Ecto neural progenitor cell (in vitro differentiated cells): ENCODE results near the gene MYO10.
"Not testable (repeated sequence)": the region's sequence is repeated elsewhere in the genome, so short reads cannot be mapped to it uniquely, and the experiment has no call there.

Experiments
- DNase-seq: peaks from one replicate; pipeline ENCODE4 v3.0.0-alpha.2; 2018; ENCODE audit warnings: low spot score

The MYO10 gene

DNA sequence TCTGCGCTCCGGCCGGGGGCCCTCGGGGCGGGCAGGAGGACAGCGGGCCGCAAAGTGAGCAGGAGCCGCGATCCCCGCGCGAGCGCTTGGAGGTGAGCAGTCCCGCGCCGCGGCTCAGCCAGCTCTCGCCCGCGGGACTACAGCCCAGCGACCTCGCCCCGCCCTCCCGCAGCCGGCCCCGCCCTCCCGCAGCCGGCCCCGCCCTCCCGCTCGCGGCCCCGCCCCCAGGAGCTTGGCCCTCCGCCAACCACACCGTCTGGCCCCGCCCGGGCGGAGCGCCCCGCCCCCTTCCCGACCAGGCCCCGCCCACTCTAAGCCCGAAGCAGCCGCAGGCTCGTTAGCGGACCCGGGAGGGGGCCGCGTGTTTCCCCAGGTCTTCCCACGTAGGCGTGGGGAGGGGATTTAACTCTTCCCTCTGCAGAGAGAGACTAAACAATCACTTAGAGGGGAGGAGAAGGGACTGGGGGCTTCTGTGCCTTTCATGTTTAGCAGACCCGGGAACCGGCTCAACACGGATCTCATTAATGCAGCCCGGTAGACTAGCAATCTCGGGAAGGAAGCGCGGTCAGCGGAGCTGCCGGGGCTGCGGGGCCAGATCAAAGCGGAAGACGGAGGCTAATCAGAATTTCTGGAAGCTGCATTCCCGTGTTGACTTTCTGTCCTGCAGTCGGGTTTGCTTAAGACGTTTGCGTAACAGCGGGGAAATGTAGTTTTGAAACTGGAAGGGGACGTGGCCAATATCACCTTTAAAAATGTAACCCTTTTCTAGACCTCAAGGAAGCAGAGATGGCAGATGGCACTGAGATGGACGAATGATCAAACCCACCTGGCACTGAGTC, at the start of gene MYO10:
TSS of gene MYO10 (minus strand) at position 139 of the 839 bp plus-strand sequence. CDS start 480 bp downstream, outside the sequence.
- peak; percentile 97 for DNase-seq

DNA sequence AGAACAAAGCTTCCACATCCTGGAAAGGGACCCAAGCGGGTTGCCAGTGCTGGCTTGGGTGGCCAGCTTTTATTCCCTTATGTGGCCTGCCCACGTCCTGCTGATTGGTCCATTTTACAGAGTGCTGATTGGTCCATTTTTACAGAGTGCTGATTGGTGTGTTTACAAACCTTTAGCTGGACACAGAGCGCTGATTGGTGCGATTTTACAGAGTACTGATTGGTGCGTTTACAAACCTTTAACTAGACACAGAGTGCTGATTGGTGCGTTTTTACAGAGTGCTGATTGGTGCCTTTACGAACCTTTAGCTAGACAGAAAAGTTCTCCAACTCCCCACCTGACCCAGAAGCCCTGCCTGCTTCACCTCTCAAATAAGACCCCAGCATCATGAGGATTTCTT, 49.2 kb upstream of the MYO10 start:
- DNase-seq: not testable (repeated sequence)

DNA sequence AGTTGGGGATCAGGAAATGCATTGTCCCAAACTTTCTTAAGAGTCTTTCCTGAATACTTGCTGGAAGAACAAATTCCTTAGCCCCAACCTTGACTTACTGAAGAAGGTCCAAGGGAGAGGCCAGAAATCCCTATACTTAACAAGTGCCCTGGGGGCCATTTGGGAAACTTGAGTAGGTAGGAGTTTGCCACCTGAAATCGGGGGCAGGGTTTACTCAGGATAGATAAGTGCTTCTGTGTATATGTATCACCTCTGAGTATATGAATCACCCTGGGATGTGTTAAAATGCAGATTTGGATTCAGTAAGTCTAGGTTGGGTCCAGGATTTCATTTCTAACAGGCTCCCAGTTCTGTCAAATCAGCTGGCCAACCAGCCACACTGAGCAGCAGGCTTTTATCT, 47.9 kb upstream of the MYO10 start:
- DNase-seq: no peak

DNA sequence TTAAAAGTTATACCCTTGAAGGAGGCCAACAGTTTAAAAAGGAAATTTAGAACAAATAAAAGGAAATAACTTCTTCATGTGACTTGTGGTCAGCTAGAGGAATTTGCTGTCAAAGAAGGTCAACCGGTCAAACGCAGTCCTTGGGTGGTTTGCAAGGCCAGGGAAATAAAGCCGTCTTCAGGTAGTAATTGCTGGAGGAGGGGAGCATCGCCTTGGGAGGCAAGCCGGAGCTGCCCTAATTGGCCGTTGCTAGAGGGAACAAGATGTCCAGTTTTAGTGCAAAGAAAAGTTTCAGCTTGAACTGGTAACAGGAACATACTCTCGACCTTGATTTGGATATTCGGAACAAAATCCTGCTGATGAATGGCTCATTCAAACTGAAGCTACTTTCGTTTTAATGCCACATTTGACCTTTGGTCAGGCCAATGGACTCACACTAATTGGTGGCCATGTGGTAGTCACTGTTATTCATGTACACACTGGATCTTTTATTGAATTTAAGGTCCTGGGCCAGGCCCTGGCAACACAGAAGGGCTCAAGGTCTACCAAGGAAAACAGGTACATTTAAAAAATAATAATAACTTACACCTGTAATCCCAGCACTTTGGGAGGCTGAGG, 47.0 kb upstream of the MYO10 start:
- DNase-seq: no peak

DNA sequence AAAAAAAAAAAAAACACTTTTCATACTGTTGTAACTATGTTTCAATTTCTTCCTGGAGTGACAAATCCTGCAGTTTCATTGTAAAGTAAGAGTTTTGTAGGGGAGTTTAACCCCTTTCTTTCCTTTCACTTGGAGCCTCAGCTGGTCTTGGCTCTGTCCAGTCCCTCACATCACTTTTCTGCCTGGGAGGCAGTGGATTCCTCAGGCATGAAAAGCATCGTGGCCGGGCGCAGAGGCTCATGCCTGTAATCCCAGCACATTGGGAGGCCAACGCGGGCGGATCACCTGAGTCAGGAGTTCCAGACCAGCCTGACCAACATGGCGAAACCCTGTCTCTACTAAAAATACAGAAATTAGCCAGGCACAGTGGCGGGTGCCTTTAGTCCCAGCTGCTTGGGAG, 45.6 kb upstream of the MYO10 start:
- no peak for DNase-seq

DNA sequence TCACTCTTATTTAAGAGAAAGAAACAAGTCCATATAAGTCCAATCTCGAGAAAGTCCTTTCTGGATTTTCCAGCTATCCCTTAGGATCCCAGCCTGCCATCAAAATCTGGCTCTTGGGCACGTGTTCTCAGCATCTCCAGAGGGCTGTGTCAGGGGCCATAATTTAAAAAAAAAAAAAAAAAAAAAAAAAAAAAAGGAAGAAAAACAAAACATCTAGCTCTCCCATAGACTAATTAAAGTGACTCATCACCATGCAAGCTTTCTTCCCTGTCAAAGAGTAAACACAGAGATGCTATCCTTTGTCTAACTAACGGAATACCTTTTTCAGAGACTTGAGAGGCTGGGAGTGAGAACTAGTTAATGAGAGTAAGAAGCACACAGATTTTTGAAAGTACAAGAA, 44.9 kb upstream of the MYO10 start:
- no peak for DNase-seq

DNA sequence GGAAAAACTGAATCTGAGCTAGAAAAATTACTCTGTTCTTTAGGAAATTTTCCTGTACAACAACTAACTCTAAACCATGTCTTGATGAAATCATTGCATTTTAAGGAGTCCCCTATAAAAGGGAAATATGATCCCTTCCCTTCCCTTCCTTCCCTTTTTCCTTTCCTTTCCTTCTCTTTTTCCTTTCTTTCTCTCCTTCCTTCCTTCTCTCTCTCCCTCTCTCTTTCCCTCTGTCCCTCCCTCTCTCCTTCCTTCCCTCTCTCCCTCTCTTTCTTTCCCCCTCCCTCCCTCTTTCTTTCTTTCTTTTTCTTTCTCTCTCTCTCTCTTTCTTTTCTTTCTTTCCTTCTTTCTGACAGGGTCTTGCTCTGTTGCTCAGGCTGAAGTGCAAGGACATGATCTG, 42.2 kb upstream of the MYO10 start:
- DNase-seq: no peak

DNA sequence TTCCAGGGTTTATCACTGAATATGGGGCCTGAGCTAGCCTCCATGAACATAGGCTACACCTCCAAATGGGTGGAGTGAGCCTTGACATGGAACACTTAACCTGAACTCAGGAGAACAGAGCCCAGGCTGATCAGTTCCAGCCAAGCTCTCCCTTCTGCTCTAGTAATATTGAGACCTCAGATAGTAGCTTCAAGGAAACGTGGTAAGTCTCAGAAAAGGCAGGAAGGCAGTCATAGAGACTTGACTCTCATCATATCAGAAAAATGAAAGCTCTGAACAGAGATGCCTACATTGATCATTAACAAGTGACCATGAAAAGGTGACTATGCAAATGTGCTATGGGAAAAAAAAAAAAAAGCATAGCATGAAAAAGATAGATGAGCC, 40.5 kb upstream of the MYO10 start:
- DNase-seq: no peak

DNA sequence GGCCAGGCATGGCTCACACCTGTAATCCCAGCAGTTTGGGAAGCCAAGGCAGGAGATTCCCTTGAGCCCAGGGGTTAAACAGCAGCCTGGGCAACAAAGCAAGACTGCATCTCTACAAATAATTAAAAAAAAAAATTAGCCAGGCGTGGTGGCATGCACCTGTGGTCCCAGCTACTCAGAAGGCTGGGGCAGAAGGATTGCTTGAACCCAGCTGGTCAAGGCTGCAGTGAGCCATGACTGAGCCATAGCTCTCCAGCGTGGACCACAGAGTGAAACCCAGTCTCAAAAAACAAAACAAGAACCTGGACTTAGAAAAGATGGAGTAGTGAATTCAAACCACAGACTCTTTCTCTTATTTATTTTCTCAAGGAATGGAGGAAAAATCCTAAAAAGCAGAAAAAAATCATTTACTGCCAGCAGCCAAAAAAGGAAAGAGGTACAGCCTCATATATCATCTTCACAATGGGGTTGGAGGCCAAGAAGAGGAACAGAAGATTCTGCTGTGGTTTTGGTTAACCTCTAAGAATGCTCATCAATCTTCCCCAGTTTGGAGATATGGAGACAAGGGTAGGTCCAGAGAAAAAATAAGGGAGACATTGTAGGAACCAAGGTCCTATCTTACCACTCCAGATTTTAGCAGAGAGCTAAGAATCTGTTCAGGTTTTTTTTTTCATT, 40.0 kb upstream of the MYO10 start:
- DNase-seq: no peak

DNA sequence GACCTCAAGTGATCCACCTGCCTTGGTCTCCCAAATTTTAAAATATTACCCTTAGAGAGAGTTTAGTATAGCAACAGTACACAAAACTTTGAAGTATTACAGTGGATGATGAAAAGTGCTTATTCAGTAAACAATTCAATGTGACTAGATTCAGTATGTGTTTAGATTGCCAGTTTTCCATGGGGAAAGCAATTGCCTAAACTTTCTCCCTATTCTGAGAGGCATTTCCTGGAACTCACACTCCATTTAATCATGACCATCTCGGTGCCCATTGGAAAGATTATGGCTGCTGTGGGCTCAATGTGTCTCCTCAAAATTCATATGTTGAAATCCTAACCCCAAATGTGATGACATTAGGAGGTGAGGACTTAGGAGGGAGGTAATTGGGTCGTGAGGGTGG, 38.9 kb upstream of the MYO10 start:
- DNase-seq: no peak

DNA sequence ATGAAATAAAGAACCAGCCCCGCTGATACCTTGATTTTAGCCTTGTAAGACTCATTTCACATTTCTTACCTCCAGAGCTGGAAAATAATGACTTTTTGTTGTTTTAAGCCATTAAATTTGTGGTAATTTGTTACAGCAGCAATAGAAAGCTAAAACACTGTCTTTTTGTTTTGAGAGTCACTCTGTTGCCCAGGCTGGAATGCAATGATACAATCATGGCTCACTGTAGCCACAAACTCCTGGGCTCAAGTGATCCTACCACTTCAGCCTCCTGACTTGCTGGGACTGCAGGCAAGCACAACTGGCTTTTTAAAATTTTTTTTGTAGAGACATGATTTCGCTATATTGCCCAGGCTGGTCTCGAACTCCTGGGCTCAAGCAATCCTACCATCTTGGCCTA, 34.7 kb upstream of the MYO10 start:
- DNase-seq: no peak

DNA sequence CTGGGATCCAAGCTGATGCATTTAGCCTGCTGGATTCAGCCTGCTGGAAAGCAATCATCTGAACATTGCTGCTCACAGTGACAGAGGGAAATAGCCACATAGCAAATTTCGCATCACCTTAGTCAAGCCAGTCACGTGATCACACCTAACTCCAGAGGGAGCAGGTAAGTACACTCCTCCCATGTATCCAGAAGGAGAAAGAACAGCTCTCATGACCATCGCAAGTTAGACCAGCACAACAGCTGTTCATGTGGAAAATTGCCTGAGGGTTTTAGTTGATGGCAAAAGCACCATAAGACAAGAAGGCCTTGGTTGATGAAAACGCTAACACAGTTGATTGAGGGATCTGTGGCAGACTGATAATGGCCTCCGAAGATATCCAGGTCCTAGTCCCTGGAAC, 34.2 kb upstream of the MYO10 start:
- DNase-seq: no peak

DNA sequence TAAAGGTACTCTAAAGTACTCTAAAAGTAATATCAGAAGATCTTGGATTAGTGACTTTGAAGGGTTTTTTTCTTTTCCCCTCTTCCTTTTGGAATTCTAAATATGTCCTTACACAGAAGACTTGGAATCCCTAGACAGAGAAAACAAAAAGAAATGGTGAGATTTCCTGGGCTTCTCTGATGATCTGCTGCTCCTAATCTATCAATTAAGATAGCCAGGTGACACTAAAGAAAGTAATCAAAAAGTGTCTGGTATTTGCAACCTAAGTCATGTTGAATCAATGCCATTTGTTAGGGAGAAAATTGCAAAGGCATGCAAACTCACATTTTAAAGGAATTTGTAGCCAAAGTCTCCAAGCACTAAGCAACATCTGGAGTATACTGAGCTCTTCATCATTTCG, 29.5 kb upstream of the MYO10 start:
- no peak for DNase-seq

DNA sequence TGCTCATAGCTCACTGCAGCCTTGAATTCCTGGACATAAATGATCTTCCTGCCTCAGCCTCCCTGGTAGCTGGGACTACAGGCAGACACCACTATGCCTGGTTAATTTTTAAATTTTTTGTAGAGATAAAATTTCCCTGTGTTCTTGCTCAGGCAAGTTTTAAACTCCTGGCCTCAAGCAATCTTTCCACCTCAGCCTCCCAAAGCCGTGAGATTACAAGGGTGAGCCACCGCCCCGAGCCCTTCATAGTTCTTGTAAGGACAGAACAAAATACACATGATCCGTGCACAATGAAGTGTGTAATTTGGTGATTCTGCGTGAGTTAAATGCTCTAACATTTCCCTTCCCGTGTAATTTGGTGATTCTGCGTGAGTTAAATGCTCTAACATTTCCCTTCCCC, 27.7 kb upstream of the MYO10 start:
- DNase-seq: no peak

DNA sequence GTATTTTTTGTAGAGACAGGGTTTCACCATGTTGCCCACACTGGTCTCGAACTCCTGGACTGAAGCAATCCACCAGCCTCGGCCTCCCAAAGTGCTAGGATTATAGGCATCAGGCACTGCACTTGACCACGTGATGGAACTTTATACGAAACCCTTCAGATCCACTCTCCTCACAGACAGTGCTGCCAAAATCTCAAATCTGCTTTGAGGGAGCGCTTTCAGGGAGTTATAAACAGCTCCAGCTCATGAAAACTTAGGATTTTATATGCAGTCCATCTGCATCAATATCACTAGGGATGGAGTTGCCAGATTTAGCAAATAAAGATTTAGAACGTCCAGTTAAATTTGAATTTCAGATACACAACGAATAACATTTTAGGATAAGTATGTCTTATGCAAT, 25.0 kb upstream of the MYO10 start:
- DNase-seq: no peak

DNA sequence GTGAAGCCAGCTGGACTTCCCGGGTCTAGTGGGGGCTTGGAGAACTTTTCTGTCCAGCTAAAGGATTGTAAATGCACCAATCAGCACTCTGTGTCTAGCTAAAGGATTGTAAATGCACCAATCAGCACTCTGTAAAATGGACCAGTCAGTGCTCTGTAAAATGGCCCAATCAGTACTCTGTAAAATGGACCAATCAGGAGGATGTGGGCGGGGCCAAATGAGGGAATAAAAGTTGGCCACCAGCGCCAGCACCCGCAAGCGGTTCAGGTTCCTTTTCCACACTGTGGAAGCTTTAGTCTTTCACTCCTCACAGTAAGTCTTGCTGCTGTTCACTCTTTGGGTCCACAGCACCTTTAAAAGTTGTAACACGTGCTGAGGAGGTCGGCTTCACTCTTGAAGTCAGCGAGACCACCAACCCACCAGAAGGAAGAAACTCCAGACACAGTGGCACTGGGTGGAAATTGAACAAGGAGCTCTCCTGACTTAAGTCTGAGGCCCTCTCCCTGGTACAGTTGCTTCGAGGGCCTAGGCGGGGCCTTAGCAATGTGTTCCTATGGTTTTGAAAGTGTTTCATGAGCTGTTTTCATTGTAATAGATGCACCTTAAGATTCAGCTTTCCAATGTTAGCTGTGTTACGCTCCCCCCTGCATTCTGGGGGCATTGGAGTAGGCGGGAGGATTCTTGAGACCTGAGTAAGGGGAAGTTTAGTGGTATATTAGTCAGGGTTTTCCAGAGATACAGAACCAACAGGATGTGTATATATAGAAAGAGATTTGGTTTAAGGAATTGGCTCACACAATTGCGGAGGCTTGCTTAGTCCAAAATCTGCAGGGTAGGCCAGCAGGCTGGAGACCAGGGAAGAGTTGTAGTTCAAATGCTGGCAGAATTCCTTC, 21.5 kb upstream of the MYO10 start:
- no peak for DNase-seq

DNA sequence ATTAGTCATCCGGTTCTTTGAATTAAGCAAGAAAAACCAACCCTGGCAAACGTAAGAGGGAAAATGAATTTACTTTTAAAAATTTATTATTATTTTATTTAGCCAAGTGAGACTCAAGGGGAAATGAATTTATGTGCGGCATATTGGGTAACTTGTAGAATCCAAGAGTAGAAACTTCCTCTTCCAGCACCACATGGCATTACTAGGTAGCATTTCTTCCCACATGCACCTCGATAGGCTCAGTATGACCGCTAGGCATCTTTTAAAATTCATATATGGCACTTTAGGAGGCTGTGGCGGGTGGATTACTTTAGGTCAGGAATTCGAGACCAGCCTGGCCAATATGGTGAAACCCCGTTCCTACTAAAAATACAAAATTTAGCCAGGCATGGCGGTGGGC, 17.6 kb upstream of the MYO10 start:
- DNase-seq: no peak

DNA sequence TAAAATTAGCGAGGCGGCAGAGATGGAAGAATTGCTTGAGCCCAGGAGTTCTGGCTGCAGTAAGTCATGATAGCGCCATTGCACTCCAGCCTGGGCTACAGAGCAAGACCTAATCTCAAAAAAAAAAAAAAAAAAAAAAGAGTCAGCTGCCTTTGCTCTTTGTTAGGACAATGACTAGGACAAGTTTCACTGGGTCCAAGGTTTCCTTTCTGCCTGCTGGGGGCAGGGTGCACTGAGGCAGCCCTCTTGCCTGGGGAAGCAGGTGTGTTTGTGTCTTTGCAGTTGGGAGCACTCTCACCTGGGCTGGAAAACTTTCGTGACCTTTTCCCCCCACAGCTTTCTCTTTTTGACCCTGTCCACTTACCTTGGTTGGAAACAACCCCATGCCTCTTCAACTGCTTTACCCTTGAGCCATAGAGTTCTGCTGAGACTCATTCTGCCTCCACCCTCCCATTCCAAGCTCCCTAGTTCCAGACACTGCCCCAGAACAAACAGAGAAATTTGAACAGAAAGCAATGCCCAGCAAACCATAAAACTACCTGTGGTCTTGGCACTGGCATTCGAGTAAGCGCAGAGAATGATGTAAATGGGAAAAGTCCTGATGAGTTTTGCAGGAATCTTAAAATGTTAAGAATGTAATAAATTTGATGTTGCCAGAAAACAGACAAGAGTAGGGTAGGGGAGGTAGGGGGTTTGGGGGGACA, 17.0 kb upstream of the MYO10 start:
- DNase-seq: no peak

DNA sequence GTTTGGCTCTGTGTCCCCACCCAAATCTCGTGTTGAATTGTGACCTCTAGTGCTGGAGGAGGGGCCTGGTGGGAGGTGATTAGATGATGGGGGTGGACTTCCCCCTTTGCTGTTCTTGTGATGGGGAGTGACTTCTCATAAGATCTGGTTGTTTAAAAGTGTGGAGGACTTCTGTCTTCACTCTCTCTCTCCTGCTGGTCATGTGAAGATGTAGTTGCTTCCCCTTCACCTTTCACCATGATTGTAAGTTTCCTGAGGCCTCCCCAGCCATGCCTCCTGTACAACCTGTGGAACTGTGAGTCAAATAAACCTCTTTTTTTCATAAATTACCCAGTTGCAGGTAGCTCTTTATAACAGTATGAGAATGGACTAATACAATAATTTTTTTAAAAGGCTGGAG, 10.6 kb upstream of the MYO10 start:
- no peak for DNase-seq

DNA sequence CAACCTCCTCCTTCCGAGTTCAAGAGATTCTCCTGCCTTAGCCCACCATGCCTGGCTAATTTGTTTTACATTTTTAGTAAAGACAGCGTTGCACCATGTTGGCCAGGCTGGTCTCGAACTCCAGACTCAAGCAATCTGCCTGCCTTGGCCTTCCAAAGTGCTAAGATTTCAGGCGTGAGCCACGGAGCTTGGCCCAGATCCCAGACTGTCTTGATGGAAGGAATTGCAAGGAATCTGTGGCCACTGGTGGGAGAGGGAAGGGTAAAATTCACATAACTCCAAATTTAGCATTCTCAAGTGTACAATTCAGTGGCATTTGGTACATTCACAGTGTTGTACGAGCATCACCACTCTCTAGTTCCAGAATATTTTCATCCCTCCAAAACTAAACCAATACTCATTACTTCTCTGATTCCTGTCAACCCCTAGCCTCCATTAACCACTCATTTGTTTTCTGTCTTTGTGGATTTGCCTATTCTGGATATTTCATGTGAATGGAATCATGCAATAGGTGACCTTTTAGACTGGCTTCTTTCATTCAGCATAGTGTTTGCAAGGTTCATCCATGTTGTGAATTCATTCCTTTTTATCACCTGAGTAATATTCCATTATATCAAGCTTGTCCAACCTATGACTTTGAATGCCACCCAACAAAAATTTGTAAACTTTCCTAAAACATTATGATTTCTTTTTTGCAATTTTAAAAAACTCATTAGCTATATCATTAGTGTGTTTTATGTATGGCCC, 8.9 kb upstream of the MYO10 start:
- no peak for DNase-seq
